SK-N-SH (cell line): ENCODE results near the gene SIM1. TPM values are rescaled to one million over a fixed set of nuclear protein-coding genes. Genes with fewer than 3 reads are reported as not detected.

Experiments used
- CTCF ChIA-PET: fragments of 300-600, 350-600 bp; formaldehyde crosslinking; extraction: SDS; loops from one replicate; lab custom pipeline; 2021; lab: Yijun Ruan, JAX
- POLR2A ChIA-PET: fragments of 350-600 bp; sonication (Branson Sonifier 250); formaldehyde crosslinking; extraction: SDS; loops from one replicate; lab custom pipeline; 2020; ENCODE audit warnings: antibody characterized with exemption, inconsistent platforms; lab: Yijun Ruan, JAX
- DNase-seq: peaks from one replicate; pipeline ENCODE4 v3.0.0; 2012
- H2AFZ ChIP-seq: fragments of 200-600 bp; sonication (generic); 2 replicates; pipeline ENCODE4 v1.8.1; 2016; ENCODE audit warnings: antibody characterized with exemption, mild to moderate bottlenecking, low read depth
- H3F3A ChIP-seq: fragments of 200-600 bp; sonication (generic); replicated peaks from 2 replicates; pipeline ENCODE3; 2016; ENCODE audit warnings: antibody characterized with exemption, mild to moderate bottlenecking; ENCODE audit not compliant: insufficient read depth
- H3K27ac ChIP-seq, 2 experiments: fragments of 200-500 bp in 1 of 2; fragments of 200-600 bp in 1 of 2; sonication (Bioruptor generic) in 1 of 2; sonication (generic), shearing (Covaris generic) in 1 of 2; 2 replicates each; pipeline versions ENCODE4 v1.5.1 to v1.6.1; 2014 to 2016; ENCODE audit warnings: low read depth in 2 of 2, inconsistent platforms in 1 of 2, low read length in 1 of 2, mild to moderate bottlenecking in 1 of 2, mixed read lengths in 1 of 2
- H3K27me3 ChIP-seq: fragments of 200-600 bp; sonication (generic), shearing (Covaris generic); 2 replicates; pipeline ENCODE4 v1.6.1; 2016; ENCODE audit warnings: mixed run types; ENCODE audit not compliant: insufficient read depth
- H3K36me3 ChIP-seq, 2 experiments: fragments of 200-500 bp in 1 of 2; fragments of 200-600 bp in 1 of 2; sonication (Bioruptor generic) in 1 of 2; sonication (generic) in 1 of 2; replicated peaks in 1 of 2; 2 replicates each; pipeline versions ENCODE3 to v1.5.1; 2014 to 2016; ENCODE audit warnings: low read length in 1 of 2, mild to moderate bottlenecking in 1 of 2; ENCODE audit not compliant: insufficient read depth in 2 of 2, control insufficient read depth in 1 of 2
- H3K4me1 ChIP-seq, 2 experiments: fragments of 200-500 bp in 1 of 2; fragments of 200-600 bp in 1 of 2; sonication (Bioruptor generic) in 1 of 2; sonication (generic), shearing (Covaris generic) in 1 of 2; 2 replicates each; pipeline versions ENCODE4 v1.5.1 to v1.6.1; 2014 to 2016; ENCODE audit warnings: low read depth in 1 of 2, low read length in 1 of 2, mixed run types in 1 of 2; ENCODE audit not compliant: insufficient read depth in 2 of 2, control insufficient read depth in 1 of 2
- H3K4me2 ChIP-seq: fragments of 200-600 bp; sonication (generic), shearing (Covaris generic); 2 replicates; pipeline ENCODE4 v1.6.1; 2017; ENCODE audit warnings: mixed run types
- H3K4me3 ChIP-seq, 2 experiments: fragments of 200-500 bp in 1 of 2; fragments of 200-600 bp in 1 of 2; sonication (Bioruptor generic) in 1 of 2; sonication (generic), shearing (Covaris generic) in 1 of 2; 2 replicates each; pipeline versions ENCODE4 v1.5.1 to v1.8.1; 2014 to 2016; ENCODE audit warnings: low read depth in 2 of 2, inconsistent platforms in 1 of 2, low read length in 1 of 2, mild to moderate bottlenecking in 1 of 2, mixed read lengths in 1 of 2, moderate library complexity in 1 of 2
- H3K79me2 ChIP-seq: fragments of 200-600 bp; sonication (generic); 2 replicates; pipeline ENCODE4 v1.8.1; 2017; ENCODE audit warnings: mild to moderate bottlenecking; ENCODE audit not compliant: insufficient read depth
- H3K9ac ChIP-seq: fragments of 200-600 bp; sonication (generic); 2 replicates; pipeline ENCODE4 v1.6.1; 2017; ENCODE audit warnings: mixed run types
- H3K9me2 ChIP-seq: fragments of 200-600 bp; sonication (generic); 2 replicates; pipeline ENCODE4 v1.6.1; 2017; ENCODE audit warnings: mixed run types
- H3K9me3 ChIP-seq: fragments of 200-600 bp; sonication (generic); 2 replicates; pipeline ENCODE4 v1.6.1; 2017; ENCODE audit warnings: mixed run types, mild to moderate bottlenecking, moderate library complexity
- H4K20me1 ChIP-seq: fragments of 200-600 bp; sonication (generic); 2 replicates; pipeline ENCODE4 v1.6.1; 2017; ENCODE audit warnings: mild to moderate bottlenecking, mixed run types; ENCODE audit not compliant: insufficient read depth
- CTCF ChIP-seq: fragments of 200-600 bp; sonication (generic); IDR thresholded peaks from 2 replicates; pipeline ENCODE4 v1.6.1; 2017; ENCODE audit warnings: antibody characterized with exemption, mild to moderate bottlenecking, moderate library complexity
- EP300 ChIP-seq, 2 experiments: IDR thresholded peaks; 2 replicates each; pipeline versions ENCODE4 v1.4.0 to v1.6.1; 2012; ENCODE audit warnings: borderline replicate concordance in 1 of 2, low read depth in 1 of 2, low read length in 1 of 2
- FOSL2 ChIP-seq: IDR thresholded peaks from 2 replicates; pipeline ENCODE4 v1.4.0; 2012; ENCODE audit warnings: low read depth, mild to moderate bottlenecking, moderate library complexity, borderline replicate concordance
- JUND ChIP-seq: IDR thresholded peaks from 2 replicates; pipeline ENCODE4 v1.4.0; 2012
- MXI1 ChIP-seq: IDR thresholded peaks from 2 replicates; pipeline ENCODE4 v1.6.1; 2012; ENCODE audit warnings: mild to moderate bottlenecking, low read depth, low read length, improper control_type of control experiment
- NFIC ChIP-seq: IDR thresholded peaks from 2 replicates; pipeline ENCODE4 v1.4.0; 2012; ENCODE audit warnings: borderline replicate concordance
- RAD21 ChIP-seq: IDR thresholded peaks from 2 replicates; pipeline ENCODE4 v1.6.1; 2012; ENCODE audit warnings: mild to moderate bottlenecking, low read length
- RCOR1 ChIP-seq: fragments of 150-350 bp; IDR thresholded peaks from 2 replicates; pipeline ENCODE4 v1.6.1; 2017; ENCODE audit warnings: antibody characterized with exemption, low read length
- RXRA ChIP-seq: IDR thresholded peaks from 2 replicates; pipeline ENCODE4 v1.4.0; 2012; ENCODE audit warnings: low read depth, mild to moderate bottlenecking, borderline replicate concordance
- SIN3A ChIP-seq: IDR thresholded peaks from 2 replicates; pipeline ENCODE4 v1.6.1; 2012; ENCODE audit warnings: low read depth, mild to moderate bottlenecking, low read length, moderate library complexity, borderline replicate concordance
- SMC3 ChIP-seq: IDR thresholded peaks from 2 replicates; pipeline ENCODE4 v1.6.1; 2012; ENCODE audit warnings: low read depth, low read length, improper control_type of control experiment
- TAF1 ChIP-seq: IDR thresholded peaks from 2 replicates; pipeline ENCODE4 v1.6.1; 2012; ENCODE audit warnings: low read depth, mild to moderate bottlenecking, low read length, moderate library complexity, borderline replicate concordance
- TEAD4 ChIP-seq: IDR thresholded peaks from 2 replicates; pipeline ENCODE4 v1.4.0; 2012; ENCODE audit warnings: mild to moderate bottlenecking, borderline replicate concordance; ENCODE audit not compliant: insufficient read depth
- YY1 ChIP-seq: IDR thresholded peaks from 2 replicates; pipeline ENCODE4 v1.4.0; 2012; ENCODE audit warnings: low read depth, mild to moderate bottlenecking
- WGBS: methylation state at CpG from one replicate; pipeline ENCODE4 v1.1.6; 2017; ENCODE audit warnings: low lambda C conversion rate; 5-methylcytosine and 5-hydroxymethylcytosine counted together
- polyA plus RNA-seq, 3 experiments: library from polyadenylated mRNA; depleted of rRNA; stranded (reverse); fragments of >200 nt; gene quantifications; 2 replicates each; pipeline ENCODE4 v1.2.3, GENCODE V29; 2012
- TF ChIP-seq, protein P1 (sequence below): IDR thresholded peaks from 2 replicates; pipeline ENCODE4 v1.4.0; 2012; ENCODE audit warnings: low read depth
- TF ChIP-seq, protein P2 (sequence below): fragments of 150-350 bp; IDR thresholded peaks from 2 replicates; pipeline ENCODE4 v1.6.1; 2016; ENCODE audit warnings: mild to moderate bottlenecking, low read depth, low read length
- TF ChIP-seq, protein P3 (sequence below): IDR thresholded peaks from 2 replicates; pipeline ENCODE4 v1.4.0; 2012; ENCODE audit warnings: low read depth, borderline replicate concordance
- TF ChIP-seq, protein P4 (sequence below): IDR thresholded peaks from 2 replicates; pipeline ENCODE4 v1.4.0; 2012; ENCODE audit warnings: low read depth, borderline replicate concordance

The SIM1 gene
- polyA plus RNA-seq, 1 of the 3 experiments (the other 2 are of a cell fraction), result not detected

DNA sequence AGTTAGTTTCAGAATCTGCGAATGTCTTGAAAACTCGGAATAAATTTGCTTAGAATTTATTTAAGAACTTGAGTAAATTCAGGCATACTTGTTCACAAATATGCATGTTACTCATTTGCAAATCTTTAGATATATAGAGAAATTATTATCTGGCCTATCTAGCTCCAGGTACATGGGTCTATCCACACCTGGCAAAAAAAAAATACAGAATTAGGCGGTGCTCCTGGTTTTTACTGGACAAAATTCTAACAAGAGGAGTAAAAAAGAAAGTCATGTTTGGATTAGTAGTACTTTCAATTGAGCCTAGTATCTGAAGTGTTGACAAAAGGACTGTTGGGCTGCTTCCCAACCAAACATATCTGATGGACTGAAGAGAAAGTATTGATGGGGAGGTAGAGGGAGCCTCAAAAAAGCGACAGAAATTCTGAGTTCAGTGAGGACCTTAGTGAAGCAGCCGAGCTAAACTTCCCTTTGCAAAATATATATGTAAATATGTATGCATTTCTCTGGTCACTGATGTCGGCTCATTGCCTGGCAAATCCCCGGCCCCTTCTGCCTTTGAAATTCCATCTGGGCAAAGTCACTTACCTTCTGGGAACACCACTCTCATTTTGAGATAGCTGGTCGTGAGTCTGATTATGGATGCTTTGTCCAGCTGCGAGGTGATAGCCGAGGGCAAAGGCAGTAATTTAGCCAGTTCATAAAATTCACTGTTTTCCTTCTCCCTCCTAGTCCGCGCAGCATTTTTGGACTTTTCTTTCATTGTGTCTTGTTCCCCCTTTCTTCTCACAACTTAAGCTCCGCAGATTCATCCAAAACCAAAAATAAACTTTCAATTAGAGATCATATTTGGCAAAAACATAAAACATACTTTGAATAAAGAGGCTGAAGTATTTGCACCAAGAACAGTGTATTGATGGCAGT lies 1.8 kb downstream of the SIM1 start:
- H3K9ac ChIP-seq, result no peak overlapping the region
- peaks cover 100% of the 10 kb centered on the region for H3K27me3 ChIP-seq
- H3K4me1 ChIP-seq, result peaks cover 0 to 6% of the 10 kb centered on the region in 2 experiments; a peak in 1 of 4 replicates
- peaks cover 9% of the 10 kb centered on the region for H3F3A ChIP-seq
- 10% methylated on average over 13 of the region's 13 CpGs for WGBS
- no peaks in the 10 kb centered on the region for H3K79me2 ChIP-seq
- H3K4me2 ChIP-seq, result no peak overlapping the region
- TF ChIP-seq MXI1, result no peak
- no peak for TF ChIP-seq TAF1
- TF ChIP-seq, protein P1, sequence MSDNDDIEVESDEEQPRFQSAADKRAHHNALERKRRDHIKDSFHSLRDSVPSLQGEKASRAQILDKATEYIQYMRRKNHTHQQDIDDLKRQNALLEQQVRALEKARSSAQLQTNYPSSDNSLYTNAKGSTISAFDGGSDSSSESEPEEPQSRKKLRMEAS, result no peak
- no peak for TF ChIP-seq RXRA
- TF ChIP-seq JUND, result no peak
- TF ChIP-seq RAD21, result no peak
- CTCF ChIA-PET, result interaction anchor here (1.3 to 1.8 kb wide), 3 partner anchors 10 to 355 kb away, joined by 3 to 7 read pairs (median 5); no protein-coding TSS in a partner anchor
- no peak overlapping the region for H2AFZ ChIP-seq
- no peak overlapping the region for H3K27ac ChIP-seq
- H3K36me3 ChIP-seq, result no peaks in the 10 kb centered on the region
- H3K9me3 ChIP-seq, result no peaks in the 10 kb centered on the region
- 0 out of 2 replicates have a peak, but pooled peaks cover 3% of the 10 kb centered on the region for H4K20me1 ChIP-seq
- no peaks in the 10 kb centered on the region for H3K9me2 ChIP-seq
- no peak for DNase-seq
- no peak overlapping the region for H3K4me3 ChIP-seq
- POLR2A ChIA-PET, result no interaction called here

DNA sequence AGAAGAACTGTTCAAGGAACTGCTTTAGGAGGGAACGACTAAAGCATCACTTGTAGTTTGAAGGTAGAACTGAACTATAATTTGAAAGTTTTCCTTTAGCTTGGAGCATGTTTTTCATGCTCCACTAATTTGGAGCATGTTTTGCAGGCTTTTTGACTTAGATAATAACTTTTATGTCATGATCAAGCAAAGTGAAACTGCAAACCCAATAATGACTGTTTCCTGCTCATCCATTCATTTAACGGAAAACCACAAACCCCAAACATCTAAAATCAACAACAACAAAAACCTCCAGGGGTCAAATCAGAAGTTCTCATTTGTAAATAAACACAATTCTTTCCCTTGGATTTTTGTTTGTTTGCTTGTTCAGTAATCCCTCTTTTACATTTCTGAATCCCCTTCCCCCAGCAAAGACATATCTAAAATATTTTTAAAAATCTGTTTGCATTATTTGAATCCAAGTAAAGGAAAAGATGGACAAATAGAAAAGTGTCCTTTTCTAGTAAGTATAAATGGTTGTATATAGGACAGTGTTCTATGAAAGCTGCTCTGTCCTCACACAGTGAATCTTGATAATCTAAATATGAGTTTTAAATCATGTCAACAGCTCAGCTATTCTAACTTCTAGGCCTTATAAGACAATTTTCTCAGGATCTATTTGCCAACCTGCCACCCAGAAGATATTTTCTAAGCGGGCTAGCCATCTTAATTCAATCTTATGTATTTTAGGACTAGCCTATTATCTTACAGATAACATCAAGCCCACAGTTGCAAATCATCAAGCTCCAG lies 2.6 kb downstream of the SIM1 start:
- H2AFZ ChIP-seq, result no peak overlapping the region
- H3K4me1 ChIP-seq, result peaks cover 0 to 6% of the 10 kb centered on the region in 2 experiments; a peak in 1 of 4 replicates
- H3K9me2 ChIP-seq, result no peaks in the 10 kb centered on the region
- no peak overlapping the region for H3K9ac ChIP-seq
- H3K36me3 ChIP-seq, result no peaks in the 10 kb centered on the region
- no peak overlapping the region for H3K4me2 ChIP-seq
- CTCF ChIA-PET, result interaction anchor here (1.5 to 1.8 kb wide), 3 partner anchors 9 to 196 kb away, joined by 5 to 7 read pairs (median 6); no protein-coding TSS in a partner anchor
- no peak overlapping the region for H3K4me3 ChIP-seq
- 13% methylated on average over 3 of the region's 3 CpGs for WGBS
- H4K20me1 ChIP-seq, result 0 out of 2 replicates have a peak, but pooled peaks cover 3% of the 10 kb centered on the region
- H3K27ac ChIP-seq, result no peak overlapping the region
- DNase-seq, result no peak
- POLR2A ChIA-PET, result no interaction called here
- no peaks in the 10 kb centered on the region for H3K9me3 ChIP-seq
- peaks cover 100% of the 10 kb centered on the region for H3K27me3 ChIP-seq
- H3F3A ChIP-seq, result peaks cover 9% of the 10 kb centered on the region
- H3K79me2 ChIP-seq, result no peaks in the 10 kb centered on the region
- TF ChIP-seq, protein P2, sequence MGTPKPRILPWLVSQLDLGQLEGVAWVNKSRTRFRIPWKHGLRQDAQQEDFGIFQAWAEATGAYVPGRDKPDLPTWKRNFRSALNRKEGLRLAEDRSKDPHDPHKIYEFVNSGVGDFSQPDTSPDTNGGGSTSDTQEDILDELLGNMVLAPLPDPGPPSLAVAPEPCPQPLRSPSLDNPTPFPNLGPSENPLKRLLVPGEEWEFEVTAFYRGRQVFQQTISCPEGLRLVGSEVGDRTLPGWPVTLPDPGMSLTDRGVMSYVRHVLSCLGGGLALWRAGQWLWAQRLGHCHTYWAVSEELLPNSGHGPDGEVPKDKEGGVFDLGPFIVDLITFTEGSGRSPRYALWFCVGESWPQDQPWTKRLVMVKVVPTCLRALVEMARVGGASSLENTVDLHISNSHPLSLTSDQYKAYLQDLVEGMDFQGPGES, result no peak
- TF ChIP-seq JUND (no peak), TEAD4 (no peak), RXRA (no peak), RCOR1 (no peak), CTCF (no peak), NFIC (no peak), SMC3 (no peak), SIN3A (no peak), FOSL2 (no peak), RAD21 (no peak), EP300 (IDR thresholded peaks at IDR 0.05; ENCODE audit: borderline replicate concordance in 1 of 2, low read depth in 1 of 2, low read length in 1 of 2) (no peak), YY1 (no peak)
- TF ChIP-seq, protein P3, sequence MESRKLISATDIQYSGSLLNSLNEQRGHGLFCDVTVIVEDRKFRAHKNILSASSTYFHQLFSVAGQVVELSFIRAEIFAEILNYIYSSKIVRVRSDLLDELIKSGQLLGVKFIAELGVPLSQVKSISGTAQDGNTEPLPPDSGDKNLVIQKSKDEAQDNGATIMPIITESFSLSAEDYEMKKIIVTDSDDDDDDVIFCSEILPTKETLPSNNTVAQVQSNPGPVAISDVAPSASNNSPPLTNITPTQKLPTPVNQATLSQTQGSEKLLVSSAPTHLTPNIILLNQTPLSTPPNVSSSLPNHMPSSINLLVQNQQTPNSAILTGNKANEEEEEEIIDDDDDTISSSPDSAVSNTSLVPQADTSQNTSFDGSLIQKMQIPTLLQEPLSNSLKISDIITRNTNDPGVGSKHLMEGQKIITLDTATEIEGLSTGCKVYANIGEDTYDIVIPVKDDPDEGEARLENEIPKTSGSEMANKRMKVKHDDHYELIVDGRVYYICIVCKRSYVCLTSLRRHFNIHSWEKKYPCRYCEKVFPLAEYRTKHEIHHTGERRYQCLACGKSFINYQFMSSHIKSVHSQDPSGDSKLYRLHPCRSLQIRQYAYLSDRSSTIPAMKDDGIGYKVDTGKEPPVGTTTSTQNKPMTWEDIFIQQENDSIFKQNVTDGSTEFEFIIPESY, result no peak
- TF ChIP-seq, protein P4, sequence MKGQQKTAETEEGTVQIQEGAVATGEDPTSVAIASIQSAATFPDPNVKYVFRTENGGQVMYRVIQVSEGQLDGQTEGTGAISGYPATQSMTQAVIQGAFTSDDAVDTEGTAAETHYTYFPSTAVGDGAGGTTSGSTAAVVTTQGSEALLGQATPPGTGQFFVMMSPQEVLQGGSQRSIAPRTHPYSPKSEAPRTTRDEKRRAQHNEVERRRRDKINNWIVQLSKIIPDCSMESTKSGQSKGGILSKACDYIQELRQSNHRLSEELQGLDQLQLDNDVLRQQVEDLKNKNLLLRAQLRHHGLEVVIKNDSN, result no peak
